ENCODE results near the gene TRPV5.

DNA sequence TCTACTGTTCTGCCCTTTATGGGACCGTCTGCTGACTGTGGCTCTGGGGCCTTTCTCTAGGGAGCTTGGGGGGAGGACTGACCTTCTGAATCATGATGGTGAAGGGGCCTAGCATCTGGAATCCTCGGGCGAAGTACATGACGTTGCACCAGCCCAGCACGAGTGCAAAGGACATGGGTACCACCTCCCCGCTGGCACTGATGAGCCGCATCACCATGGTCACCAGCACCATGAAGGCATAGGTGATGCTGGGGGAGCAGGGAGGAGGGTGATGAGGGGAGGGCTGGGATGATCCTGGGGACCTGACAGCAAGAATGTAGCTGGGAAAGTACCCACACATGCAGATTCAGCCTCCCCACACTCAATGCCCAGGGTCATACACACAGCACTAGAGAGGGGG is 59.1 kb downstream of the TRPV5 start:
- TF ChIP-seq SP1 (IDR thresholded peaks at IDR 0.05) (no peak), FOXA1 (IDR thresholded peaks at IDR 0.05) (no peak), GABPA (IDR thresholded peaks at IDR 0.05 in 1 of 2, conservative IDR thresholded peaks at IDR 0.05 in 1 of 2) (no peak), MAX (IDR thresholded peaks at IDR 0.05) (no peak), RAD21 (IDR thresholded peaks at IDR 0.05) (no peak), RXRA (IDR thresholded peaks at IDR 0.05) (no peak), NR2F2 (IDR thresholded peaks at IDR 0.05) (no peak), REST (IDR thresholded peaks at IDR 0.05) (no peak)
- TF ChIP-seq, protein P1, sequence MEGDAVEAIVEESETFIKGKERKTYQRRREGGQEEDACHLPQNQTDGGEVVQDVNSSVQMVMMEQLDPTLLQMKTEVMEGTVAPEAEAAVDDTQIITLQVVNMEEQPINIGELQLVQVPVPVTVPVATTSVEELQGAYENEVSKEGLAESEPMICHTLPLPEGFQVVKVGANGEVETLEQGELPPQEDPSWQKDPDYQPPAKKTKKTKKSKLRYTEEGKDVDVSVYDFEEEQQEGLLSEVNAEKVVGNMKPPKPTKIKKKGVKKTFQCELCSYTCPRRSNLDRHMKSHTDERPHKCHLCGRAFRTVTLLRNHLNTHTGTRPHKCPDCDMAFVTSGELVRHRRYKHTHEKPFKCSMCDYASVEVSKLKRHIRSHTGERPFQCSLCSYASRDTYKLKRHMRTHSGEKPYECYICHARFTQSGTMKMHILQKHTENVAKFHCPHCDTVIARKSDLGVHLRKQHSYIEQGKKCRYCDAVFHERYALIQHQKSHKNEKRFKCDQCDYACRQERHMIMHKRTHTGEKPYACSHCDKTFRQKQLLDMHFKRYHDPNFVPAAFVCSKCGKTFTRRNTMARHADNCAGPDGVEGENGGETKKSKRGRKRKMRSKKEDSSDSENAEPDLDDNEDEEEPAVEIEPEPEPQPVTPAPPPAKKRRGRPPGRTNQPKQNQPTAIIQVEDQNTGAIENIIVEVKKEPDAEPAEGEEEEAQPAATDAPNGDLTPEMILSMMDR (IDR thresholded peaks at IDR 0.05; ENCODE audit: low read depth, low read length, missing input control) = no peak
- TF ChIP-seq, protein P2, sequence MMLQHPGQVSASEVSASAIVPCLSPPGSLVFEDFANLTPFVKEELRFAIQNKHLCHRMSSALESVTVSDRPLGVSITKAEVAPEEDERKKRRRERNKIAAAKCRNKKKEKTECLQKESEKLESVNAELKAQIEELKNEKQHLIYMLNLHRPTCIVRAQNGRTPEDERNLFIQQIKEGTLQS (IDR thresholded peaks at IDR 0.05) = no peak
- TF ChIP-seq, protein P3, sequence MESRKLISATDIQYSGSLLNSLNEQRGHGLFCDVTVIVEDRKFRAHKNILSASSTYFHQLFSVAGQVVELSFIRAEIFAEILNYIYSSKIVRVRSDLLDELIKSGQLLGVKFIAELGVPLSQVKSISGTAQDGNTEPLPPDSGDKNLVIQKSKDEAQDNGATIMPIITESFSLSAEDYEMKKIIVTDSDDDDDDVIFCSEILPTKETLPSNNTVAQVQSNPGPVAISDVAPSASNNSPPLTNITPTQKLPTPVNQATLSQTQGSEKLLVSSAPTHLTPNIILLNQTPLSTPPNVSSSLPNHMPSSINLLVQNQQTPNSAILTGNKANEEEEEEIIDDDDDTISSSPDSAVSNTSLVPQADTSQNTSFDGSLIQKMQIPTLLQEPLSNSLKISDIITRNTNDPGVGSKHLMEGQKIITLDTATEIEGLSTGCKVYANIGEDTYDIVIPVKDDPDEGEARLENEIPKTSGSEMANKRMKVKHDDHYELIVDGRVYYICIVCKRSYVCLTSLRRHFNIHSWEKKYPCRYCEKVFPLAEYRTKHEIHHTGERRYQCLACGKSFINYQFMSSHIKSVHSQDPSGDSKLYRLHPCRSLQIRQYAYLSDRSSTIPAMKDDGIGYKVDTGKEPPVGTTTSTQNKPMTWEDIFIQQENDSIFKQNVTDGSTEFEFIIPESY (IDR thresholded peaks at IDR 0.05) = no peak

Data from liver (tissue), 3 donors.